Measurements from ENCODE around the gene GRIN2C.

GRIN2C gene

GRCh38 chr17:74842146-74842598 lies 17.5 kb downstream of the GRIN2C start:
- 0 out of 2 replicates have a peak, but pooled peaks cover 3% of the 10 kb centered on the region for H3K4me1 ChIP-seq (ENCODE audit: control insufficient read depth, insufficient read depth, low read length)
- no peaks in the 10 kb centered on the region for H3K9me3 ChIP-seq (ENCODE audit: control insufficient read depth, insufficient read depth, low read depth, low read length)
- TF ChIP-seq YY2 (tag by site-specific recombination; IDR thresholded peaks at IDR 0.05) (0 out of 2 replicates have a peak, but pooled peaks have one; percentile 12), YY1 (tag by site-specific recombination; IDR thresholded peaks at IDR 0.05) (no peak), CTCF (tag by site-specific recombination; IDR thresholded peaks at IDR 0.05) (peak; percentile 6; the same call in 1 of the 2 replicates), ZIC2 (tag by site-specific recombination; IDR thresholded peaks at IDR 0.05) (peak; percentile 91), ZNF768 (tag by site-specific recombination; IDR thresholded peaks at IDR 0.05) (no peak)
- H3K27ac ChIP-seq (ENCODE audit: extremely low read depth, low read depth, low read length), result no peak overlapping the region
- ChIA-PET POLR2A (interaction anchor here (0.5 to 1.8 kb wide), 4 partner anchors 10 to 313 kb away, joined by 3 to 15 read pairs (median 10); partner anchors contain the start of gene FDXR), CTCF (interaction anchor here (0.6 to 19.0 kb wide), 13 partner anchors 8 to 521 kb away, joined by 3 to 239 read pairs (median 7); partner anchors contain the start of gene GRIN2C)
- H3K4me3 ChIP-seq (ENCODE audit: low read depth, low read length), result no peak overlapping the region
- peaks cover 0 to 5% of the 10 kb centered on the region in 2 experiments; a peak in 1 of 3 replicates for H3K36me3 ChIP-seq (ENCODE audit: control insufficient read depth in 2 of 2, insufficient read depth in 1 of 2, low read length in 2 of 2)

- no peak overlapping the region for H3K27ac ChIP-seq (ENCODE audit: extremely low read depth, low read depth, low read length)
- 0 out of 2 replicates have a peak, but pooled peaks cover 3% of the 10 kb centered on the region for H3K4me1 ChIP-seq (ENCODE audit: control insufficient read depth, insufficient read depth, low read length)
- peaks cover 0 to 13% of the 10 kb centered on the region in 2 experiments; a peak in 1 of 3 replicates for H3K36me3 ChIP-seq (ENCODE audit: control insufficient read depth in 2 of 2, insufficient read depth in 1 of 2, low read length in 2 of 2)
- POLR2A ChIA-PET, result interaction anchor here (1.0 to 2.0 kb wide), 2 partner anchors 11 to 32 kb away, joined by 3 to 9 read pairs; partner anchors contain the start of gene FDXR
- H3K9me3 ChIP-seq (ENCODE audit: control insufficient read depth, insufficient read depth, low read depth, low read length), result no peaks in the 10 kb centered on the region
- CTCF ChIA-PET, result interaction anchor here (0.6 to 19.0 kb wide), 3 partner anchors 22 to 285 kb away, joined by 3 to 239 read pairs (median 9); partner anchors contain the start of gene GRIN2C
- no peak for TF ChIP-seq ZNF521 (tag by site-specific recombination; IDR thresholded peaks at IDR 0.05)
- TF ChIP-seq ZFP3 (tag by site-specific recombination; IDR thresholded peaks at IDR 0.05; ENCODE audit: low read depth), result no peak
- H3K4me3 ChIP-seq (ENCODE audit: low read depth, low read length), result no peak overlapping the region
Measured at GRCh38 chr17:74840989-74841666, 18.6 kb downstream of the GRIN2C start.

- TF ChIP-seq KLF7 (tag by site-specific recombination; IDR thresholded peaks at IDR 0.05; ENCODE audit: borderline replicate concordance) (no peak), ZNF175 (tag by site-specific recombination; IDR thresholded peaks at IDR 0.05) (no peak), GLI4 (tag by site-specific recombination; IDR thresholded peaks at IDR 0.05) (no peak), ZNF19 (tag by site-specific recombination; IDR thresholded peaks at IDR 0.05; ENCODE audit: low read depth) (no peak), OSR2 (tag by site-specific recombination; IDR thresholded peaks at IDR 0.05) (no peak), ZNF473 (tag by site-specific recombination; IDR thresholded peaks at IDR 0.05) (no peak)
Measured at GRCh38 chr17:74839990-74840852, 19.5 kb downstream of the GRIN2C start.

More at GRCh38 chr17:74839990-74840852, 19.5 kb downstream of the GRIN2C start:
- Histone ChIP-seq H3K36me3 (ENCODE audit: control insufficient read depth in 2 of 2, insufficient read depth in 1 of 2, low read length in 2 of 2) (peaks cover 0 to 17% of the 10 kb centered on the region in 2 experiments; a peak in 1 of 3 replicates), H3K4me1 (ENCODE audit: control insufficient read depth, insufficient read depth, low read length) (0 out of 2 replicates have a peak, but pooled peaks cover 3% of the 10 kb centered on the region), H3K27ac (ENCODE audit: extremely low read depth, low read depth, low read length) (no peak overlapping the region), H3K4me3 (ENCODE audit: low read depth, low read length) (no peak overlapping the region), H3K9me3 (ENCODE audit: control insufficient read depth, insufficient read depth, low read depth, low read length) (no peaks in the 10 kb centered on the region)
- POLR2A ChIA-PET, result interaction anchor here (0.9 to 2.0 kb wide), 4 partner anchors 12 to 33 kb away, joined by 3 to 9 read pairs (median 3); partner anchors contain the start of gene FDXR
- CTCF ChIA-PET, result interaction anchor here (0.6 to 19.0 kb wide), 3 partner anchors 23 to 49 kb away, joined by 3 to 239 read pairs (median 9); partner anchors contain the start of gene GRIN2C

Data from HEK293 (cell line).